Nephron (organoid): ENCODE measurements around the gene ARFGEF2.
"Not testable (repeated sequence)": the region's sequence is repeated elsewhere in the genome, so short reads cannot be mapped to it uniquely, and the experiment has no call there.

Source experiments
- H3K27ac Mint-ChIP-seq, 3 experiments: 2 replicates each; pipeline ENCODE4 v1.8.0; 2020; ENCODE audit warnings: mixed read lengths in 3 of 3, mild to moderate bottlenecking in 2 of 3, moderate library complexity in 1 of 3
- H3K27me3 Mint-ChIP-seq: 2 replicates; pipeline ENCODE4 v1.8.0; 2021; ENCODE audit warnings: low read depth, mild to moderate bottlenecking, moderate library complexity, mixed read lengths
- H3K36me3 Mint-ChIP-seq: 2 replicates; pipeline ENCODE4 v1.8.0; 2020; ENCODE audit warnings: low read depth, mixed read lengths
- H3K4me1 Mint-ChIP-seq: 2 replicates; pipeline ENCODE4 v1.8.0; 2020; ENCODE audit warnings: mixed read lengths
- H3K4me3 Mint-ChIP-seq, 3 experiments: 2 replicates each; pipeline ENCODE4 v1.8.0; 2020; ENCODE audit warnings: mild to moderate bottlenecking in 3 of 3, mixed read lengths in 3 of 3, moderate library complexity in 2 of 3
- H3K9me3 Mint-ChIP-seq: 2 replicates; pipeline ENCODE4 v1.8.0; 2020; ENCODE audit warnings: mixed read lengths
- CTCF ChIP-seq, 3 experiments: fragments of 200-600 bp; sonication (generic); IDR thresholded peaks; one replicate each; pipeline ENCODE4 v1.5.0; 2021; ENCODE audit warnings: antibody characterized with exemption in 3 of 3; ENCODE audit not compliant: unreplicated experiment in 3 of 3

The ARFGEF2 gene

GRCh38 chr20:48975955-48976354, 54.4 kb downstream of the ARFGEF2 start:
- H3K4me1 Mint-ChIP-seq, result no peaks in the 10 kb centered on the region
- no peak for TF ChIP-seq CTCF (IDR thresholded peaks at IDR 0.05; ENCODE audit: unreplicated experiment in 3 of 3)
- H3K27ac Mint-ChIP-seq, result peak overlapping the region in 1 of 3 experiments; percentile 72
- peaks cover 85% of the 10 kb centered on the region for H3K36me3 Mint-ChIP-seq
- H3K4me3 Mint-ChIP-seq, result no peak overlapping the region
- peaks cover 7% of the 10 kb centered on the region for H3K9me3 Mint-ChIP-seq
- H3K27me3 Mint-ChIP-seq, result no peaks in the 10 kb centered on the region

DNA sequence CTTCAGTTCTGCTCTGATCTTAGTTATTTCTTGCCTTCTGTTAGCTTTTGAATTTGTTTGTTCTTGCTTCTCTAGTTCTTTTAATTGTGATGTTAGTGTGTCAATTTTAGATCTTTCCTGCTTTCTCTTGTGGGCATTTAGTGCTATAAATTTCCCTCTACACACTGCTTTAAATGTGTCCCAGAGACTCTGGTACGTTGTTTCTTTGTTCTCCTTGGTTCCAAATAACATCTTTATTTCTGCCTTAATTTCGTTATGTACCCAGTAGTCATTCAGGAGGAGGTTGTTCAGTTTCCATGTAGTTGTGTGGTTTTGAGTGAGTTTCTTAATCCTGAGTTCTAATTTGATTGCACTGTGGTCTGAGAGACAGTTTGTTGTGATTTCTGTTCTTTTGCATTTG, 58.5 kb downstream of the ARFGEF2 start:
- H3K4me3 Mint-ChIP-seq, H3K4me1 Mint-ChIP-seq, H3K27me3 Mint-ChIP-seq, H3K27ac Mint-ChIP-seq: not testable (repeated sequence)
- peaks cover 94% of the 10 kb centered on the region for H3K36me3 Mint-ChIP-seq
- H3K9me3 Mint-ChIP-seq, result peaks cover 19% of the 10 kb centered on the region

DNA sequence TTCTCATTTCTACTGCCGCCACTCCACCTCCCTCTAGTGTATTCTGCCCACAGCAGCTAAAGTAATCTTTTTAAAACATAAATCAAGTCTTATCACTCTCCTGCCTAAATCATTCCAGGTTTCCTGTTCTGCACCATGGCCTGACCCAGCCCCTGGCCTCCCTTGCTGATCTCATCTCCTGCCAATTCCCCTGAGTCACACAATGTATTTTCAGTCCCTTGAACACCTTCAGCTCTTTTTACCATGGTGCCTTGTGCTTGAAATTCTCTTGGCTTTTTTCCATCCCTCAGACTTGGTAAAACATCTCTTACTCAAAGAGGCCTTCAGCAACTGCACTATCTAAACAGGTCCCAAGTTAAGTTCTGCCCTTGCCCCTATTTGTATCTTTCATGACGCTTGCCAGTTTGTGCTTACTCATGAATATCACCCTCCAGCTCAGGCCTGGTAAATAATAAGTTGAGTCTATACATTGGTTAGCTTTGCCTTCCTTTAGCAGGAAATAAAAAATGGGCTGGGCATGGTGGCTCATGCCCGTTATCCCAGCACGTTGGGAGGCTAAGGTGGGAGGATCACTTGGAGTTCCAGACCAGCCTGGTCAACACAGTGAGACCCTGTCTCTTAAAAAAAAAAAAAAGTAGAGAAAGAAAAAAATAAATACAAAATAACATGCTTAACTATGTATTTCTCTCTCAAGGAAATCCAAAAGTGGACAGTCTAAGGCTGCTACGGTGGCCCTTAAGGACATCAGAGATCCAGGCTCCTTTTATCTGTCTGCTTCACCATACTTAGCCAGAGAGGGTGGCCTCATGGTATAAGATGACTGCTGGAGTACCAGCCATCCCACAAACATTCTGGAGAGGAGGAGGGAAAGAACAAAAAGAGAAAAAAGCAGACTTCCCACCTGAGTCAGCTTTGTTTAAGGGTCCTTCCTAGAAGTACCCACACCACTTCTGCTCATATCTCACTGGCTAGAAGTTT, 62.2 kb downstream of the ARFGEF2 start:
- H3K9me3 Mint-ChIP-seq, result peaks cover 19% of the 10 kb centered on the region
- no peak for TF ChIP-seq CTCF (IDR thresholded peaks at IDR 0.05; ENCODE audit: unreplicated experiment in 3 of 3)
- no peaks in the 10 kb centered on the region for H3K4me1 Mint-ChIP-seq
- peak overlapping the region in 2 of 3 experiments; percentile 11 to 13 for H3K27ac Mint-ChIP-seq
- no peak overlapping the region for H3K4me3 Mint-ChIP-seq
- no peaks in the 10 kb centered on the region for H3K27me3 Mint-ChIP-seq
- H3K36me3 Mint-ChIP-seq, result peaks cover 88% of the 10 kb centered on the region

DNA sequence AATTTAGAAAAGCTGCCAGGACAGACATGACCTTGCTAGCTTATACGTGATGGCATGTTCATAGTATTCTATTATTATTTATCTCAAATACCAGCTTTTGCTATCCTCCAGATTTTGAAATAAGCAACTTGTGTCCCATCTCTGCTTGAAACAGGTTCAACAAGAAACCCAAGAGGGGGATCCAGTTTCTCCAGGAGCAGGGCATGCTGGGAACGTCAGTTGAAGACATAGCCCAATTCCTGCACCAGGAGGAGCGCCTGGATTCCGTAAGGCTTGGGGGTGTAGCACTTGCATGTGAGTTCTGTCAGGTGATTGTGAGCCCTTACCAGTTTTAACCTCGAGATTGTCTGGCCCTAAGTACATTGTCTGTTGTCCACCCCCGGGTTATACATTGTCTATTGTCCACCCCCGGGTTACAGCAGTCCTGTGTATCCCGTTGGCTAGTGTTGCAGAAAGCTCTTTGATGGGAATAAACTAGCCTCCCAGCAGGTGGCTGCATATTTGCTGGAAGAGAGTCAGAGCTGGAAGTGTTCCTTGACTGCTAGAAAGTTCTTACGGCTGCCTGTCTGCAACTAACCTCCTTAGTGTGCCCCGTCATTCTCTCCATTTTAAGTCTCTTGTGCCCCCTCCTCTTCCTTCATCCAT, 63.2 kb downstream of the ARFGEF2 start:
- Mint-ChIP-seq H3K4me3 (no peak overlapping the region), H3K27me3 (no peaks in the 10 kb centered on the region)
- no peak for TF ChIP-seq CTCF (IDR thresholded peaks at IDR 0.05; ENCODE audit: unreplicated experiment in 3 of 3)

DNA sequence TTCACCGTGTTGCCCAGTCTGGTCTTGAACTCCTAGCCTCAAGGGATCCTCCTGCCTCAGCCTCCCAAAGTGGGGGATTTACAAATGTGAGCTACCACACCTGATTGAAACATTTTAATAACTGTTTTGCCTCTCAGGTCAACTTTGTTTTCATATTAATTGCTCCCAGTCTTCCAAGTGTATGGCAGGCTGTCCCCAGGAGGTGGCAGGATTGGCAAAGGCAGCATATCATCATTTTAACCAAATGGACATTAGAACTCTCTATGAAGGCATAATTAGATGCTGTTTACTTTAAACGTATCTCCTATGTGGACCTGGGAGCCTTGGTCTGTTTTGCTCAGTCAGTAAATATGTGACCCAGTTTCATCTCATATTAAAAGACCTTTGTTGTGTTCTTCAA, 65.4 kb downstream of the ARFGEF2 start:
- Mint-ChIP-seq H3K4me1 (no peaks in the 10 kb centered on the region), H3K9me3 (peaks cover 10% of the 10 kb centered on the region), H3K27ac (no peak overlapping the region), H3K36me3 (peaks cover 76% of the 10 kb centered on the region), H3K27me3 (no peaks in the 10 kb centered on the region), H3K4me3 (no peak overlapping the region)
- peak in 2 of 3 experiments; percentile 16 to 18 for TF ChIP-seq CTCF (IDR thresholded peaks at IDR 0.05; ENCODE audit: unreplicated experiment in 3 of 3)

More for the DNA sequence above, 63.2 kb downstream of the ARFGEF2 start:
- Mint-ChIP-seq H3K36me3 (peaks cover 81% of the 10 kb centered on the region), H3K9me3 (peaks cover 19% of the 10 kb centered on the region), H3K4me1 (no peaks in the 10 kb centered on the region), H3K27ac (peak overlapping the region in 1 of 3 experiments; percentile 52)

DNA sequence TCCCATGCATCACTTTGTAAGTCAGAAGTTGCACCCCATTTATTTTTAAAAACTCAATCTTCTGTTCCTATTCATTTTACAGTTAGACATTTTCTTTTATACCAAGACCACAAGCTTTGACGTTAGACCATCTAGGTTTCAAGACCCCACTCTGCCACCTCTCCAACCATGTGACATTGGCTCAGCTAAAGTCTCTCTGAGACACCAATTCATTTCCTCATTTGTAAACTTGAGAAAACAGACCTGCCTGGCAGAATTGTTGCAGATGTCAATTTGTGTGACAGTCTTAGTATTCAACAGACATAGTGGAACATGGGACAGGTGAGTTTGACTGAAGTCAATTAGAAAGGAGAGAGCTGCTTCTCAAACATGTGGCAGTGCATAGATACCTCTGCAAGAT, 69.0 kb downstream of the ARFGEF2 start:
- no peak overlapping the region for H3K4me3 Mint-ChIP-seq
- H3K27ac Mint-ChIP-seq, result no peak overlapping the region
- H3K9me3 Mint-ChIP-seq, result no peaks in the 10 kb centered on the region
- no peaks in the 10 kb centered on the region for H3K4me1 Mint-ChIP-seq
- peaks cover 64% of the 10 kb centered on the region for H3K36me3 Mint-ChIP-seq
- no peak for TF ChIP-seq CTCF (IDR thresholded peaks at IDR 0.05; ENCODE audit: unreplicated experiment in 3 of 3)
- H3K27me3 Mint-ChIP-seq, result no peaks in the 10 kb centered on the region
